Measurements from ENCODE around the gene BMP10. TPM values are rescaled to one million over a fixed set of nuclear protein-coding genes. Genes with fewer than 3 reads are reported as not detected.

The BMP10 gene
- total RNA-seq, 1 donor from 2014 or later: not detected

DNA sequence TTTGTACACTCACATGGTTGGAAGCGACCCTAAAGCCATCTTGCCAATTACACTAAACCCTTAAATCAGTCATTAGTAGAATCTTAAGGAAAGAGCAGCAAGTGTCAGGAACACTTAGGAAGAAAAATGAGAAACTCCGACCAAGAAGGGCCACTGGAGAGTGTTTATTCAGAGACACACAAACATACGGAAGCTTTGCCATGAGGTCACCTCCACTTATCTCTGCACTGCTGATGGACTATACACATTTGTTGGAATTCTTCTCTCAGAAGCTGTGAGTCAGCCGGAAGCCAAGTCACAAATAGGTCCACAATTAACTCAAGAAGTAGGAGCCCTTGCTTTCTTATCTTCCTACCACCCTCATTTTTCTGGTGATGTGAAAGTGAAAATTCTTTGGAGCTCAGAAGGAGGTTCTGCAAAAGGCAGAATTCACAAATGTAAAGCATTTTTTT lies 21.6 kb downstream of the BMP10 start:
- no peak overlapping the region for H3K27ac Mint-ChIP-seq (ENCODE audit: unreplicated experiment)
- no peaks in the 10 kb centered on the region for H3K4me1 Mint-ChIP-seq (ENCODE audit: unreplicated experiment)
- no peak overlapping the region for H3K4me3 Mint-ChIP-seq (ENCODE audit: unreplicated experiment)

DNA sequence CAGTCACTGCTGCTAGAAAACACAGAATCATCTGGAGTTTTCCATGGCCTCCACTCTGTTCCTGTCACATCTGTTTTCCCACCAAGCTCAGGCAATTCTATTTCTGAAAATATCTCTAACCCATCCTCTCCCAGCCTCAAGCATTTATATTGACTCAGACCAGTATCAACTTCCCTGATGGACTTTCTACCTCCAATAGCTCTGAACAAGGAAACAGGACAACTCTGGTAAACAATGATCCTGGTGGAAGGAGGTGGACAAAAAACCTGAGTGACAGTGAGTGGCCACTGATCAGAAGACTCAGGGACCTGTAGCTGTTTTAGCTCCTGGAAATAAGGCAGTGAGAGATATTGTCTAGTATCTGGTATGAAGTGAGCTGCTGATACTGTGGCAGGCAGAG lies 23.4 kb downstream of the BMP10 start:
- DNase-seq (ENCODE audit: extremely low spot score, unreplicated experiment): no peak
- no peaks in the 10 kb centered on the region for H3K36me3 Mint-ChIP-seq (ENCODE audit: unreplicated experiment)
- no peaks in the 10 kb centered on the region for H3K9me3 Mint-ChIP-seq (ENCODE audit: unreplicated experiment)
- H3K27ac Mint-ChIP-seq (ENCODE audit: unreplicated experiment): no peak overlapping the region
- TF ChIP-seq, protein P1, sequence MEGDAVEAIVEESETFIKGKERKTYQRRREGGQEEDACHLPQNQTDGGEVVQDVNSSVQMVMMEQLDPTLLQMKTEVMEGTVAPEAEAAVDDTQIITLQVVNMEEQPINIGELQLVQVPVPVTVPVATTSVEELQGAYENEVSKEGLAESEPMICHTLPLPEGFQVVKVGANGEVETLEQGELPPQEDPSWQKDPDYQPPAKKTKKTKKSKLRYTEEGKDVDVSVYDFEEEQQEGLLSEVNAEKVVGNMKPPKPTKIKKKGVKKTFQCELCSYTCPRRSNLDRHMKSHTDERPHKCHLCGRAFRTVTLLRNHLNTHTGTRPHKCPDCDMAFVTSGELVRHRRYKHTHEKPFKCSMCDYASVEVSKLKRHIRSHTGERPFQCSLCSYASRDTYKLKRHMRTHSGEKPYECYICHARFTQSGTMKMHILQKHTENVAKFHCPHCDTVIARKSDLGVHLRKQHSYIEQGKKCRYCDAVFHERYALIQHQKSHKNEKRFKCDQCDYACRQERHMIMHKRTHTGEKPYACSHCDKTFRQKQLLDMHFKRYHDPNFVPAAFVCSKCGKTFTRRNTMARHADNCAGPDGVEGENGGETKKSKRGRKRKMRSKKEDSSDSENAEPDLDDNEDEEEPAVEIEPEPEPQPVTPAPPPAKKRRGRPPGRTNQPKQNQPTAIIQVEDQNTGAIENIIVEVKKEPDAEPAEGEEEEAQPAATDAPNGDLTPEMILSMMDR (IDR thresholded peaks at IDR 0.05): no peak
- no peak overlapping the region for H3K4me3 Mint-ChIP-seq (ENCODE audit: unreplicated experiment)
- H3K27me3 Mint-ChIP-seq (ENCODE audit: unreplicated experiment): peaks cover 60% of the 10 kb centered on the region
- no peaks in the 10 kb centered on the region for H3K4me1 Mint-ChIP-seq (ENCODE audit: unreplicated experiment)

More for the DNA sequence above, 21.6 kb downstream of the BMP10 start:
- Mint-ChIP-seq H3K36me3 (ENCODE audit: unreplicated experiment) (no peaks in the 10 kb centered on the region), H3K9me3 (ENCODE audit: unreplicated experiment) (no peaks in the 10 kb centered on the region), H3K27me3 (ENCODE audit: unreplicated experiment) (peaks cover 43% of the 10 kb centered on the region)
- TF ChIP-seq, protein P1 (IDR thresholded peaks at IDR 0.05): no peak
- no peak for DNase-seq (ENCODE audit: extremely low spot score, unreplicated experiment)

DNA sequence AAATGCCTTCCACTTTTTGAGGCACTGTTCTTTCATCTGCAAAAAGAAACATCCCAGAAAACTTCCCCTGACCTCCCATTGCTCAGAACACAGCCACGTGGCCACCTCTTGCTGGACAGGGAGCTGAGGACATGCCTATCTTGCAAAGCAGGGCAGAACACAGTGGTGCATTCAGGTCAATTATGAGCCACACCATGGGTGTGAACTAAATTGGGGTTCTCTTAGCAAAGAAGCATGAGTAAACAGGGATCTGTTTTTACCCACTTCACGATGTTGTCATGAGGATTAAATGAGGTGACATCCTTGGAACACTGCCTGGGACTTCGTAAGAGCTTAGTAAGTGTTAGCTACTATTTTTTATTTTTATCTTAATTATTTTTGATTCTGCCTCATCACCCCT lies 25.1 kb downstream of the BMP10 start:
- Mint-ChIP-seq H3K36me3 (ENCODE audit: unreplicated experiment) (no peaks in the 10 kb centered on the region), H3K9me3 (ENCODE audit: unreplicated experiment) (no peaks in the 10 kb centered on the region), H3K27me3 (ENCODE audit: unreplicated experiment) (peaks cover 58% of the 10 kb centered on the region), H3K4me1 (ENCODE audit: unreplicated experiment) (no peaks in the 10 kb centered on the region), H3K27ac (ENCODE audit: unreplicated experiment) (no peak overlapping the region), H3K4me3 (ENCODE audit: unreplicated experiment) (no peak overlapping the region)
- TF ChIP-seq, protein P1 (IDR thresholded peaks at IDR 0.05): no peak
- DNase-seq (ENCODE audit: extremely low spot score, unreplicated experiment): no peak

DNA sequence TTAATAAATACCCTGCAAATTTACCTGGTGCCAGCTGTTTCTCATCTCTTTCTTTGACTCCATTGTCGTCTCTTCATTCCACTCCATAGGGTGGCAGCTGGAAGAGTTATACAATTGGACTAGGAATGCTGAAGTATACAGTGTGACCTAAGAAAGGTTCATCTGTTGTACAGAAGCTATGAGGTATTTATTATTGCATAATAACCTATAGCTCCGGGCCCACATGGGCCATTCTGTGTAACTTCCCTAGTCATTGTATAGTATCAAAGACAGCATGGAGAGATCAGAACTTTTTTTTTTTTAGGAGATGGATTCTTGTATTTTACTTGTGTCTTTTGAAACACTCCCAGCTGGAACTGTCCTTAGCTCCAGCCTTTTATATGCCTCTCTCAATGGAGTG lies 26.2 kb downstream of the BMP10 start:
- H3K9me3 Mint-ChIP-seq (ENCODE audit: unreplicated experiment): no peaks in the 10 kb centered on the region
- H3K36me3 Mint-ChIP-seq (ENCODE audit: unreplicated experiment): no peaks in the 10 kb centered on the region
- H3K27me3 Mint-ChIP-seq (ENCODE audit: unreplicated experiment): peaks cover 58% of the 10 kb centered on the region
- TF ChIP-seq, protein P1 (IDR thresholded peaks at IDR 0.05): no peak
- no peak overlapping the region for H3K4me3 Mint-ChIP-seq (ENCODE audit: unreplicated experiment)
- no peak overlapping the region for H3K27ac Mint-ChIP-seq (ENCODE audit: unreplicated experiment)
- H3K4me1 Mint-ChIP-seq (ENCODE audit: unreplicated experiment): no peaks in the 10 kb centered on the region
- no peak for DNase-seq (ENCODE audit: extremely low spot score, unreplicated experiment)

DNA sequence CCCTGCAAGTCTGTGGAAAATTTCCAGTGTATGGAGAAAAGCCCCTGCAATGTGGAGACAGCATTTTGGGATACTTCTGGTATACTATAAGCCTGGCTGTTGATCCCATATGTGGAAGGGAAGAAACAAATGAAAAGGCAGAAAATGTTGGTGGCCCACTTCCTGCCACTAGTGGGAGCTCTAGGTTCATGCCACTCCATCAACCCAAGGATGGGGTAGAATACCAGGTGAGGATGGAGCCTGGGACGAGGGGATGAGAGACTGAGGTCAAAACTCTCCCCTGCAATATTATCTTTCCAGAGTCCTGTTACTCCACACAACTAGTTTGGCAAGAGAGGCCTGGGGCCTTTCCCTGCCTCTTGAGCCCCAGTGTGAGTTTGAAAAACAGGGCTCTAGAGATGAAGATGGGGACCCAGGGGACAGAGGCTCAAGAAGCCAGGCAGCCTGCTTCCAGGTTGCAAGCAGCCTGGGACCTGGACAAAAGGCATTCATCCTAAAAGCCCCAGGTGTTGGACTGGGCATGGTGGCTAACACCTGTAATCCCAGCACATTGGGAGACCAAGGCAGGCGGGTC lies 31.9 kb downstream of the BMP10 start:
- Mint-ChIP-seq H3K4me1 (ENCODE audit: unreplicated experiment) (peaks cover 14% of the 10 kb centered on the region), H3K27me3 (ENCODE audit: unreplicated experiment) (peaks cover 15% of the 10 kb centered on the region), H3K4me3 (ENCODE audit: unreplicated experiment) (no peak overlapping the region), H3K27ac (ENCODE audit: unreplicated experiment) (no peak overlapping the region), H3K9me3 (ENCODE audit: unreplicated experiment) (no peaks in the 10 kb centered on the region), H3K36me3 (ENCODE audit: unreplicated experiment) (no peaks in the 10 kb centered on the region)
- TF ChIP-seq, protein P1 (IDR thresholded peaks at IDR 0.05): peak; percentile 56
- DNase-seq (ENCODE audit: extremely low spot score, unreplicated experiment): no peak
